MCF 10A (cell line): Measurements from ENCODE around the gene CDK2AP2. TPM values are rescaled to one million over a fixed set of nuclear protein-coding genes. Genes with fewer than 3 reads are reported as not detected.
"Not testable (repeated sequence)": the region's sequence is repeated elsewhere in the genome, so short reads cannot be mapped to it uniquely, and the experiment has no call there.

Experiments used
- BruUV-seq: library from RNA; stranded (reverse); fragments of 400-500 nt; replicated peaks from 2 replicates; lab custom pipeline; 2021; lab: Mats Ljungman, UMichigan
- CTCF ChIA-PET: fragments of 300-600 bp; sonication (Branson Sonifier 250); formaldehyde crosslinking; extraction: SDS; loops from one replicate; lab custom pipeline; 2021; ENCODE audit warnings: antibody characterized with exemption, inconsistent platforms; lab: Yijun Ruan, JAX
- POLR2A ChIA-PET: fragments of 300-600, 350-650 bp; sonication (Branson Sonifier 250); formaldehyde crosslinking; extraction: SDS; loops from one replicate; lab custom pipeline; 2020; ENCODE audit warnings: antibody characterized with exemption, inconsistent platforms; lab: Yijun Ruan, JAX
- DNase-seq: peaks from one replicate; pipeline ENCODE4 v3.0.0-alpha.2; 2018; ENCODE audit not compliant: unreplicated experiment
- H3K27ac Mint-ChIP-seq: one replicate; pipeline ENCODE4 v1.8.0; 2022; ENCODE audit warnings: mild to moderate bottlenecking, low read depth, mixed read lengths; ENCODE audit not compliant: unreplicated experiment
- H3K27me3 Mint-ChIP-seq: one replicate; pipeline ENCODE4 v1.8.0; 2022; ENCODE audit warnings: mixed read lengths; ENCODE audit not compliant: insufficient read depth, unreplicated experiment
- H3K36me3 Mint-ChIP-seq: one replicate; pipeline ENCODE4 v1.8.0; 2022; ENCODE audit warnings: mild to moderate bottlenecking, moderate library complexity, mixed read lengths; ENCODE audit not compliant: insufficient read depth, unreplicated experiment
- H3K4me1 Mint-ChIP-seq: one replicate; pipeline ENCODE4 v1.8.0; 2022; ENCODE audit warnings: mixed read lengths; ENCODE audit not compliant: insufficient read depth, unreplicated experiment
- H3K4me3 Mint-ChIP-seq: one replicate; pipeline ENCODE4 v1.8.0; 2022; ENCODE audit warnings: mild to moderate bottlenecking, moderate library complexity, mixed read lengths; ENCODE audit not compliant: unreplicated experiment
- H3K9me3 Mint-ChIP-seq: one replicate; pipeline ENCODE4 v1.8.0; 2022; ENCODE audit warnings: mixed read lengths; ENCODE audit not compliant: unreplicated experiment
- intact Hi-C: fragments of 100-400 bp; cut with micrococcal nuclease; formaldehyde crosslinking; loops from 2 replicates; pipeline ENCODE4 v1.14.1; 2022
- total RNA-seq: library from RNA; stranded (reverse); gene quantifications from 2 replicates; pipeline ENCODE4 v1.2.3, GENCODE V29; 2022
- TF ChIP-seq, protein P1 (sequence below): fragments of 200-600 bp; IDR thresholded peaks from one replicate; pipeline ENCODE4 v1.8.0; 2022; ENCODE audit warnings: antibody characterized with exemption, mild to moderate bottlenecking; ENCODE audit not compliant: unreplicated experiment

The CDK2AP2 gene
- total RNA-seq, 1 experiment from 2014 or later: 93.7 TPM

GRCh38 chr11:67468456-67468758, 39.6 kb downstream of the CDK2AP2 start:
- Mint-ChIP-seq H3K4me3 (peak overlapping the region; percentile 95), H3K27me3 (no peaks in the 10 kb centered on the region), H3K4me1 (peaks cover 20% of the 10 kb centered on the region), H3K9me3 (no peaks in the 10 kb centered on the region), H3K27ac (peak overlapping the region; percentile 79), H3K36me3 (peaks cover 17% of the 10 kb centered on the region)
- DNase-seq: no peak
- intact Hi-C loops: no loop called here
- ChIA-PET CTCF (interaction anchor here (0.6 to 1.9 kb wide), 12 partner anchors 9 to 413 kb away, joined by 3 to 8 read pairs (median 3); partner anchors contain the start of gene RPS6KB2), POLR2A (interaction anchor here (0.6 to 3.2 kb wide), 29 partner anchors 8 to 229 kb away, joined by 3 to 48 read pairs (median 4); partner anchors contain the start of genes AIP, CDK2AP2, CLCF1 and CORO1B)
- BruUV-seq: no TSS peak
- TF ChIP-seq, protein P1, sequence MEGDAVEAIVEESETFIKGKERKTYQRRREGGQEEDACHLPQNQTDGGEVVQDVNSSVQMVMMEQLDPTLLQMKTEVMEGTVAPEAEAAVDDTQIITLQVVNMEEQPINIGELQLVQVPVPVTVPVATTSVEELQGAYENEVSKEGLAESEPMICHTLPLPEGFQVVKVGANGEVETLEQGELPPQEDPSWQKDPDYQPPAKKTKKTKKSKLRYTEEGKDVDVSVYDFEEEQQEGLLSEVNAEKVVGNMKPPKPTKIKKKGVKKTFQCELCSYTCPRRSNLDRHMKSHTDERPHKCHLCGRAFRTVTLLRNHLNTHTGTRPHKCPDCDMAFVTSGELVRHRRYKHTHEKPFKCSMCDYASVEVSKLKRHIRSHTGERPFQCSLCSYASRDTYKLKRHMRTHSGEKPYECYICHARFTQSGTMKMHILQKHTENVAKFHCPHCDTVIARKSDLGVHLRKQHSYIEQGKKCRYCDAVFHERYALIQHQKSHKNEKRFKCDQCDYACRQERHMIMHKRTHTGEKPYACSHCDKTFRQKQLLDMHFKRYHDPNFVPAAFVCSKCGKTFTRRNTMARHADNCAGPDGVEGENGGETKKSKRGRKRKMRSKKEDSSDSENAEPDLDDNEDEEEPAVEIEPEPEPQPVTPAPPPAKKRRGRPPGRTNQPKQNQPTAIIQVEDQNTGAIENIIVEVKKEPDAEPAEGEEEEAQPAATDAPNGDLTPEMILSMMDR: no peak

DNA sequence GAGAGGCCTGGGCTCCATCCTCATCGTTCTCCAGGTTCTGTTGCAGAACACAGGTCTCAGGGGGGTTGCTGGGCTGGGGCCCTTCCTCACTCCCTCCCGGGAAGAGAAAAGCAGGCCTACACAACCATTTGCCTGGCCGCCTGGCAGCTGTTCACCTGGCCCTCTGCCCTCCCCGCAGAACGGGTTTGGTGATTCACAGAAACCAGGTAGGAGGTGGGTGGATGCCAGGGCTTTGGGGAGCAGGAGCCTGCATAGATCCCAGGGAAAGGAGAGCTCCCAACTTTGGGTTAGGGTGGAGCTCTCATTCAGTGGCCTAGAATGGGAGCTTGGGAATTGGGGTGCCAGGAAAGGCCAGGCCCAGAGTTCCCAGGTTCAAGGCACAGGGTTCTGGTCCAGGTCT, 39.9 kb downstream of the CDK2AP2 start:
- peaks cover 20% of the 10 kb centered on the region for H3K4me1 Mint-ChIP-seq
- peak overlapping the region; percentile 95 for H3K4me3 Mint-ChIP-seq
- DNase-seq: peak; percentile 88
- peak overlapping the region; percentile 79 for H3K27ac Mint-ChIP-seq
- BruUV-seq: TSS peak; percentile 6
- CTCF ChIA-PET: interaction anchor here (0.6 to 1.9 kb wide), 11 partner anchors 9 to 413 kb away, joined by 3 to 8 read pairs (median 3); partner anchors contain the start of gene RPS6KB2
- H3K36me3 Mint-ChIP-seq: peaks cover 17% of the 10 kb centered on the region
- no peaks in the 10 kb centered on the region for H3K9me3 Mint-ChIP-seq
- H3K27me3 Mint-ChIP-seq: no peaks in the 10 kb centered on the region
- POLR2A ChIA-PET: interaction anchor here (0.6 to 3.2 kb wide), 28 partner anchors 9 to 229 kb away, joined by 3 to 48 read pairs (median 4); partner anchors contain the start of genes AIP, CDK2AP2, CLCF1 and CORO1B
- intact Hi-C loops: no loop called here
- TF ChIP-seq, protein P1: no peak

GRCh38 chr11:67466962-67467771, 40.8 kb downstream of the CDK2AP2 start:
- Mint-ChIP-seq H3K36me3 (peaks cover 17% of the 10 kb centered on the region), H3K27me3 (no peaks in the 10 kb centered on the region), H3K4me1 (peaks cover 20% of the 10 kb centered on the region), H3K9me3 (no peaks in the 10 kb centered on the region), H3K4me3 (peak overlapping the region; percentile 95), H3K27ac (peak overlapping the region; percentile 79)
- TF ChIP-seq, protein P1: no peak
- no peak for DNase-seq
- ChIA-PET CTCF (interaction anchor here (0.7 to 1.9 kb wide), 4 partner anchors 39 to 195 kb away, joined by 3 to 8 read pairs (median 4); partner anchors contain the start of gene RPS6KB2), POLR2A (interaction anchor here (1.2 to 3.2 kb wide), 10 partner anchors 8 to 116 kb away, joined by 3 to 48 read pairs (median 12); partner anchors contain the start of genes AIP, CDK2AP2, GSTP1 and POLD4)
- intact Hi-C loops: no loop called here
- no TSS peak for BruUV-seq

GRCh38 chr11:67466367-67466766, 41.6 kb downstream of the CDK2AP2 start:
- intact Hi-C loops: no loop called here
- CTCF ChIA-PET: interaction anchor here (0.6 to 0.7 kb wide), 2 partner anchors 46 to 195 kb away, joined by 3 read pairs; no protein-coding TSS in a partner anchor
- peaks cover 20% of the 10 kb centered on the region for H3K4me1 Mint-ChIP-seq
- H3K4me3 Mint-ChIP-seq: no peak overlapping the region
- no peak for DNase-seq
- no peak overlapping the region for H3K27ac Mint-ChIP-seq
- H3K27me3 Mint-ChIP-seq: no peaks in the 10 kb centered on the region
- POLR2A ChIA-PET: interaction anchor here (0.6 to 3.1 kb wide), 4 partner anchors 38 to 588 kb away, joined by 3 to 19 read pairs (median 4); partner anchors contain the start of genes GSTP1 and RPS6KB2
- no peaks in the 10 kb centered on the region for H3K9me3 Mint-ChIP-seq
- TF ChIP-seq, protein P1: no peak
- BruUV-seq: no TSS peak
- peaks cover 13% of the 10 kb centered on the region for H3K36me3 Mint-ChIP-seq

DNA sequence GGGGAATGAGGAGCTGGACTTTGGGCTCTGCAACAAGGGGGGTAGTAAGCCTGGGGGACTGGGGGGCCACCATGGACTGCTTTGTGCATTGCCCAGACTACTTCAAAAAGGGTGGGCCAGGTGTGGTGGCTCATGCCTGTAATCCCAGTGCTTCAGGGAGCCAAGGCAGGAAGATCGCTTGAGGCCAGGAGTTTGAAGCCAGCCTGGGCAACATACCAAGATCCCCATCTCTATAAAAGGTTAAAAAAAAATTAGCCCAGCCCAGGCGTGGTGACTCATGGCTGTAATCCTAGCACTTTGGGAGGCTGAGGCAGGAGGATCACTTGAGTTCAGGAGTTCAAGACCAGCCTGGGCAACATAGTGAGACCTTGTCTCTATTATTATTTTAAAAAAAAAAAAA, 42.4 kb downstream of the CDK2AP2 start:
- peak; percentile 76 for DNase-seq
- H3K9me3 Mint-ChIP-seq, intact Hi-C loops, BruUV-seq, H3K27me3 Mint-ChIP-seq: not testable (repeated sequence)
- Mint-ChIP-seq H3K27ac (peak overlapping the region; percentile 91), H3K36me3 (peaks cover 13% of the 10 kb centered on the region), H3K4me3 (peak overlapping the region; percentile 82), H3K4me1 (peaks cover 20% of the 10 kb centered on the region)
- ChIA-PET POLR2A (interaction anchor here (0.5 to 3.2 kb wide), 12 partner anchors 23 to 1746 kb away, joined by 3 to 19 read pairs (median 4); partner anchors contain the start of genes GSTP1, POLD4, PPP1CA and RAD9A), CTCF (interaction anchor here (0.6 to 1.6 kb wide), 3 partner anchors 41 to 45 kb away, joined by 3 to 8 read pairs (median 5); partner anchors contain the start of gene CDK2AP2)
